Fibroblast of pulmonary artery (primary cell): Measurements from ENCODE around the gene ARHGAP22.

Experiments used
- DNase-seq: peaks from one replicate; pipeline ENCODE4 v3.0.0-alpha.2; 2010; ENCODE audit warnings: low read depth
- H3K4me3 ChIP-seq: replicated peaks from 2 replicates; pipeline ENCODE4 v1.5.1; 2011; ENCODE audit warnings: low read depth, mild to moderate bottlenecking, control low read depth, low read length, moderate library complexity
- CTCF ChIP-seq: IDR thresholded peaks from 2 replicates; pipeline ENCODE4 v1.5.1; 2011; ENCODE audit warnings: mild to moderate bottlenecking, control low read depth, low read length, inconsistent platforms; ENCODE audit errors: missing control alignments

ARHGAP22 gene

GRCh38 chr10:48440771-48441170, 164.1 kb downstream of the ARHGAP22 start:
- H3K4me3 ChIP-seq, result no peak overlapping the region
- no peak for TF ChIP-seq CTCF
- no peak for DNase-seq

- peak; percentile 34 for DNase-seq
- TF ChIP-seq CTCF, result no peak
- no peak overlapping the region for H3K4me3 ChIP-seq
Observed at GRCh38 chr10:48439581-48440041, 165.3 kb downstream of the ARHGAP22 start.

GRCh38 chr10:48439031-48439430, 165.8 kb downstream of the ARHGAP22 start:
- no peak overlapping the region for H3K4me3 ChIP-seq
- DNase-seq, result peak; percentile 60
- no peak for TF ChIP-seq CTCF

GRCh38 chr10:48437546-48437945, 167.3 kb downstream of the ARHGAP22 start:
- TF ChIP-seq CTCF, result no peak
- DNase-seq, result no peak
- H3K4me3 ChIP-seq, result no peak overlapping the region

- no peak for DNase-seq
- TF ChIP-seq CTCF, result no peak
- no peak overlapping the region for H3K4me3 ChIP-seq
Observed at GRCh38 chr10:48431871-48432270, 173.0 kb downstream of the ARHGAP22 start.

- no peak for DNase-seq
- no peak for TF ChIP-seq CTCF
- no peak overlapping the region for H3K4me3 ChIP-seq
Observed at GRCh38 chr10:48430402-48430993, 174.4 kb downstream of the ARHGAP22 start.

- DNase-seq, result no peak
- H3K4me3 ChIP-seq, result no peak overlapping the region
- TF ChIP-seq CTCF, result no peak
Observed at GRCh38 chr10:48429309-48429708, 175.6 kb downstream of the ARHGAP22 start.
